Nephron progenitor cell (in vitro differentiated cells): ENCODE measurements around the gene TCERG1.

Experiments used
- DNase-seq: peaks from one replicate; pipeline ENCODE4 v3.0.0; 2021
- H3K27ac Mint-ChIP-seq: 2 replicates; pipeline ENCODE4 v1.8.0; 2021; ENCODE audit warnings: mild to moderate bottlenecking, moderate library complexity, mixed read lengths
- H3K27me3 Mint-ChIP-seq: 2 replicates; pipeline ENCODE4 v1.8.0; 2021; ENCODE audit warnings: mild to moderate bottlenecking, low read depth, mixed read lengths; ENCODE audit not compliant: poor library complexity
- H3K36me3 Mint-ChIP-seq: 2 replicates; pipeline ENCODE4 v1.8.0; 2021; ENCODE audit warnings: low read depth, mixed read lengths
- H3K4me1 Mint-ChIP-seq: 2 replicates; pipeline ENCODE4 v1.8.0; 2021; ENCODE audit warnings: mixed read lengths
- H3K4me3 Mint-ChIP-seq: 2 replicates; pipeline ENCODE4 v1.8.0; 2021; ENCODE audit warnings: mild to moderate bottlenecking, moderate library complexity, mixed read lengths
- H3K9me3 Mint-ChIP-seq: 2 replicates; pipeline ENCODE4 v1.8.0; 2021; ENCODE audit warnings: mild to moderate bottlenecking, moderate library complexity, mixed read lengths
- TF ChIP-seq, protein P1 (sequence below): fragments of 200-600 bp; sonication (generic); IDR thresholded peaks from 2 replicates; pipeline ENCODE4 v1.5.0; 2021; ENCODE audit warnings: antibody characterized with exemption

TCERG1 gene

DNA sequence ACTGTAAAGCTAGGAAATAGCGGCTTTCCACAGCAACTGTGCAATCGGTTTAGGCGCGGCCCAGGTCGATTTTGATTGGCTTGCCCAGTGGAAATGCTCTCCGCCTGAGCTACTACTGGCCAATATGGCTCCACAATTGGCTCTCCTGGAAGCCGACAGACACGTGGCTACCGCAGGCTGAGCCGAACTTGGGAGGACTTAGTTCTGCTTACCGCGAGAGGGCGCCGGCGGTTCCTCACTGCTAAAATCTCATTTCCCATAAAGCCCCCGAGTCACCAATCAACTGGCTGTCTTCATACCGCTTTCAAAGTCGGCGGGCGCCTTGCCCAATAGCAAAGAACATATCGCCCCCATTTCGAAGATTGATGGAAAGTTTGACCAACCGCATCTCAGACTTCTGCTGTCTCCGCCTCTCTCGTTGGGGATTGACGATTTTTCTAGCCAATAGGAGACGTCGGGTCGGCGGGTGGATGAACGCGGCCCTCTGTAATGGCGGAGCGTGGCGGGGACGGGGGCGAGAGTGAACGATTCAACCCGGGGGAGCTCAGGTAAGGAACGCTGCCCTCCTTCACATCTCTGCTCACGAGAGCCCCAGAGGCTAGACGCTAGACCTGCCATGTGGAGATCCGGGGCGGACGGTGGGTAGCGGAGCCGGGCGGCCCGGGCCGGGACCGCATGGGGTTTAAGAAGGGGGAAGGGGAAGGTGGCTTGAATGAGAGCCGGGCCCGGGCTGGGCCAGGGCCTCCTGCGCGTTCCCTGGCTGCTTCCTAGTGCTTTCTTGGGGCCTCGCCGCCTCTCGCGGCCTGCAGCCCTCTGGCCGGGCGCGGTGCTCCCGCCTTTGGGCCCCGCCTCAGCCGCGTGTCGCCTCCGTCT lies at the start of gene TCERG1:
Gene TCERG1 (plus strand): TSS at position 473 of the 873 bp plus-strand sequence. CDS start 17 bp downstream, at position 490.
- Mint-ChIP-seq H3K27me3 (peaks cover 6% of the 10 kb centered on the region), H3K27ac (peak within 1 kb of the TSS; percentile 99), H3K4me3 (peak within 1 kb of the TSS; percentile 95), H3K4me1 (peaks cover 28% of the 10 kb centered on the region), H3K36me3 (peaks cover 5% of the 10 kb centered on the region), H3K9me3 (no peaks in the 10 kb centered on the region)
- TF ChIP-seq, protein P1, sequence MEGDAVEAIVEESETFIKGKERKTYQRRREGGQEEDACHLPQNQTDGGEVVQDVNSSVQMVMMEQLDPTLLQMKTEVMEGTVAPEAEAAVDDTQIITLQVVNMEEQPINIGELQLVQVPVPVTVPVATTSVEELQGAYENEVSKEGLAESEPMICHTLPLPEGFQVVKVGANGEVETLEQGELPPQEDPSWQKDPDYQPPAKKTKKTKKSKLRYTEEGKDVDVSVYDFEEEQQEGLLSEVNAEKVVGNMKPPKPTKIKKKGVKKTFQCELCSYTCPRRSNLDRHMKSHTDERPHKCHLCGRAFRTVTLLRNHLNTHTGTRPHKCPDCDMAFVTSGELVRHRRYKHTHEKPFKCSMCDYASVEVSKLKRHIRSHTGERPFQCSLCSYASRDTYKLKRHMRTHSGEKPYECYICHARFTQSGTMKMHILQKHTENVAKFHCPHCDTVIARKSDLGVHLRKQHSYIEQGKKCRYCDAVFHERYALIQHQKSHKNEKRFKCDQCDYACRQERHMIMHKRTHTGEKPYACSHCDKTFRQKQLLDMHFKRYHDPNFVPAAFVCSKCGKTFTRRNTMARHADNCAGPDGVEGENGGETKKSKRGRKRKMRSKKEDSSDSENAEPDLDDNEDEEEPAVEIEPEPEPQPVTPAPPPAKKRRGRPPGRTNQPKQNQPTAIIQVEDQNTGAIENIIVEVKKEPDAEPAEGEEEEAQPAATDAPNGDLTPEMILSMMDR, result peak; percentile 56
- DNase-seq, result peak; percentile 97

DNA sequence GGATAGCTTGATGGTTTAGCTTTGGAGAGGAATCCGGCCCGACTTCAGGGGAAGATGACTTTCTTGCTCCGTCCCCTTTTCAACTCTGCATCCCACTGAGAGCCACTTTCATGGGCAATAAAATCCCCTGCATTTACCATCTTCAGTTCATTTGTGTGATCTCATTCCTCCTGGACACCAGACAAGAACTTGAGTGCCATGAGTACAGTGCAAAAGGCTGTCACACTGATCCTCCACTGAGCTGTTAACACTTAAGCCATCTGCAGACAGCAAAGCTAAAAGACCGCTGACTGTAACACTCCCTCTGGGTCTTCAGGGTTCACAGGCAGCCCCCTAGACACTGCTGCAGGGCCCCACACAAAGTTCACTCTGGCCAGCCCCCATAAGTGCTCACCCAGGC lies 48.3 kb upstream of the TCERG1 start:
- Mint-ChIP-seq H3K4me1 (peaks cover 17% of the 10 kb centered on the region), H3K27ac (no peak overlapping the region), H3K4me3 (no peak overlapping the region), H3K36me3 (no peaks in the 10 kb centered on the region), H3K27me3 (peaks cover 32% of the 10 kb centered on the region), H3K9me3 (no peaks in the 10 kb centered on the region)
- DNase-seq, result no peak
- TF ChIP-seq, protein P1, result no peak

DNA sequence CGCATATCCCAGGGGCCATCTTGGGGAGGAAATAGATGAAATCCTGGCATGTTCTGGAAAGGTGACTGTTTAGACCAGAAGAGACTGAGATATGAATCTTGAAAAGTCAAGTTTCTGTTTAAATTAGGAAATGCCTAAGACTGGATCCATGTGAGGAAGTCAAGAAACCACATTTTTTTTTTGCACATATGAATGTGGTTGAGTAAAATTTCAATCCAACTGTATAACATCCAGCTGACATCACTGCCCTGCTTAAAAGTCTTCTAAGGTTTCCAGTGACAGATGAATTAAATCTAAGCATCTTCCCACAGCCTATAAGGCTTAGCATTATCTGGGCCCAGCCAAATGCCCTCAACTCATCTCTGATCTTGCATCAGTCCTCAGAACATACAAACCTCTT lies 47.7 kb upstream of the TCERG1 start:
- Mint-ChIP-seq H3K4me3 (no peak overlapping the region), H3K4me1 (peaks cover 17% of the 10 kb centered on the region), H3K27ac (no peak overlapping the region), H3K36me3 (no peaks in the 10 kb centered on the region), H3K27me3 (peaks cover 32% of the 10 kb centered on the region), H3K9me3 (no peaks in the 10 kb centered on the region)
- no peak for DNase-seq
- TF ChIP-seq, protein P1, result no peak

DNA sequence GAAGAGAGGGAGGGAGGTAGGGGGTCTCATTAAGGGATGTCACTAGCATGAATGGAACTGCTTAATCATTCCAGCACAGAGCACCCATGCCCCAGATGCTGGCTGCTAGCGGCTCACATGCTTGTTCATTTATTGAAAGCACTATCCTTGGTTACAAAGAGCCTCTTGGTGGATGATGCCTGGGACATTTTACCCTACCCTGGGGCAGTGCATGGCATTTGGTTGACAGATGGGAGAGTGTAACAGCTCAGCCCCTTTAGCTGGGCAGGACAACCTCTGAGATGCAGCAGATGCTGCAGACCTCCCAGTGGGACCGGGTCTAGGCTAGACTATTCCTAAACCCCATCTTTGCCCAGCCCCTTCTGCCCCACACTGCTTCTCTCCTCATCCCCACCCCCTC lies 46.9 kb upstream of the TCERG1 start:
- Mint-ChIP-seq H3K9me3 (no peaks in the 10 kb centered on the region), H3K4me1 (peaks cover 11% of the 10 kb centered on the region), H3K4me3 (no peak overlapping the region), H3K27ac (no peak overlapping the region), H3K36me3 (no peaks in the 10 kb centered on the region), H3K27me3 (peaks cover 34% of the 10 kb centered on the region)
- DNase-seq, result no peak
- TF ChIP-seq, protein P1, result no peak

- Mint-ChIP-seq H3K4me3 (no peak overlapping the region), H3K27ac (no peak overlapping the region), H3K4me1 (peaks cover 9% of the 10 kb centered on the region), H3K27me3 (peaks cover 35% of the 10 kb centered on the region), H3K9me3 (no peaks in the 10 kb centered on the region), H3K36me3 (no peaks in the 10 kb centered on the region)
- DNase-seq, result no peak
- TF ChIP-seq, protein P1, result no peak
Measured at GRCh38 chr5:146401021-146401420, 46.1 kb upstream of the TCERG1 start.

GRCh38 chr5:146402949-146403348 lies 44.2 kb upstream of the TCERG1 start:
- TF ChIP-seq, protein P1, result no peak
- DNase-seq, result no peak
- H3K4me3 Mint-ChIP-seq, result no peak overlapping the region
- peaks cover 23% of the 10 kb centered on the region for H3K27me3 Mint-ChIP-seq
- H3K27ac Mint-ChIP-seq, result no peak overlapping the region
- no peaks in the 10 kb centered on the region for H3K36me3 Mint-ChIP-seq
- H3K9me3 Mint-ChIP-seq, result no peaks in the 10 kb centered on the region
- H3K4me1 Mint-ChIP-seq, result peaks cover 21% of the 10 kb centered on the region
